Right cardiac atrium (tissue), 5 donors: ENCODE data around the gene LRRC56. TPM values are rescaled to one million over a fixed set of nuclear protein-coding genes. Genes with fewer than 3 reads are reported as not detected.

ENCODE experiments used
- ATAC-seq, 2 donors: fragments of 200-7000 bp; cut with Tn5 transposase; one replicate each; pipeline versions ENCODE4 v1.8.0 to v1.9.1; 2020; ENCODE audit warnings: moderate library complexity in 2 of 2, mild to moderate bottlenecking in 1 of 2
- DNase-seq, 3 donors: peaks; one replicate each; pipeline ENCODE4 v3.0.0-alpha.2; 2020
- H3K27ac ChIP-seq: one replicate; pipeline ENCODE4 v1.5.1; 2013; ENCODE audit warnings: mild to moderate bottlenecking, low read length, control low read depth, moderate library complexity
- H3K27me3 ChIP-seq: one replicate; pipeline ENCODE4 v1.6.1; 2013; ENCODE audit not compliant: control insufficient read depth, insufficient read depth
- H3K4me1 ChIP-seq: one replicate; pipeline ENCODE4 v1.6.1; 2013; ENCODE audit warnings: low read length; ENCODE audit not compliant: control insufficient read depth, insufficient read depth
- H3K4me3 ChIP-seq: one replicate; pipeline ENCODE4 v1.5.1; 2013; ENCODE audit warnings: low read length, control low read depth
- H3K9me3 ChIP-seq: one replicate; pipeline ENCODE4 v1.6.1; 2013; ENCODE audit warnings: low read length; ENCODE audit not compliant: control insufficient read depth
- WGBS: extraction: QIAGEN DNeasy Blood & Tissue Kit; methylation state at CpG from one replicate; pipeline ENCODE4 v1.1.7; 2013; 5-methylcytosine and 5-hydroxymethylcytosine counted together
- intact Hi-C, 4 donors: fragments of 100-400 bp; cut with DNase I; formaldehyde crosslinking; loops; one replicate each; pipeline versions ENCODE4 v1.11.0 to v1.14.0; 2022 to 2023
- microRNA-seq, 2 donors: library from miRNA; unstranded; fragments of <30 nt; microRNA quantifications; one replicate each; pipeline ENCODE4 v1.2.0, GENCODE V29; 2020 to 2021
- polyA plus RNA-seq: library from polyadenylated mRNA; stranded (reverse); fragments of 200-250 nt; gene quantifications from one replicate; pipeline ENCODE4 v1.2.3, GENCODE V29; 2013
- total RNA-seq, 4 donors: library from RNA; stranded (reverse); fragmentation: NEBNext Ultra II Directional; extraction: Animal tissue kit (Norgen Biotek cat#: 25700); gene quantifications; one replicate each; pipeline ENCODE4 v1.2.1, GENCODE V29; 2021
- donor health status: healthy with polysubstance abuse.
- donor health status: DM: no; HTN: yes; CAD: no.
- donor health status: DM: no; HTN: no; CAD: no.
- donor health status: DM: no; HTN: yes; CAD: no; lungs with severe emphysema.
- donor health status: DM: yes; HTN: yes; CAD: no.

The LRRC56 gene
- total and polyA plus RNA-seq, 5 donors, result 0.36 to 0.59 (median 0.46) TPM

GRCh38 chr11:596374-596773, 59.0 kb downstream of the LRRC56 start:
- Histone ChIP-seq H3K4me3 (no peak overlapping the region), H3K27ac (no peak overlapping the region), H3K4me1 (no peaks in the 10 kb centered on the region), H3K27me3 (no peaks in the 10 kb centered on the region), H3K9me3 (no peaks in the 10 kb centered on the region)
- no peak for ATAC-seq
- intact Hi-C loops, result no loop called here
- WGBS, result 87% methylated on average over 10 of the region's 10 CpGs
- peak in 1 of 3 donors; percentile 21 for DNase-seq

DNA sequence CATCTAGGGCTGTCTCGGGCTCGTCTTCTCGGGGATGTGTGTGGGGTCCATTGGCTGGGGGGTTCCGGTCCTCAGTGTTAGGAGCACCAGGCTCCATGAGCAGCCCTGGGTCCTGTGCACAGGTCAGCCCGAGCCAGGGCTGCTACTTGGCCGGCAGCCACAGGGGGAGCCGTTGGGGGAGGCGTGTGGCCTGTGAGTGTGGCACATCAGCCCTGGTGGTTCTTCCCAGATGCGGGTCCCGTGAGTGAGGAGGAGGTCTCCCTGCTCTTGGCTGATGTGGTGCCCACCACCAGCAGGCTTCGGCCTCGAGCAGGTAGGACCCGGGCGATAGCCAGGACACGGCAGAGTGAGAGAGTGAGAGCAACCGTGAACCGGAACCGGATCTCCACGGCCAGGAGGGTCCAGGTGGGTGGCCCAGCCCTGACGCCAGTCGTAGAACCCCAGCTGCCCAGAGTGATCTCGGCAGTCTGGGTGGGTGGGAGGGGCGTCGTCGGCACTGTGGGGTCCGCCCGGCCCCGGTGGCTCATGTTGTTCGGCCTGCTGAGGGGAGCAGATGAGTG, 59.9 kb downstream of the LRRC56 start:
- DNase-seq (peak in 2 of 3 donors; percentile 35 to 63), ATAC-seq (peak; percentile 9 to 13)
- H3K4me1 ChIP-seq, result no peaks in the 10 kb centered on the region
- intact Hi-C loops, result no loop called here
- no peak overlapping the region for H3K4me3 ChIP-seq
- H3K27me3 ChIP-seq, result no peaks in the 10 kb centered on the region
- H3K9me3 ChIP-seq, result no peaks in the 10 kb centered on the region
- no peak overlapping the region for H3K27ac ChIP-seq
- 89% methylated on average over 29 of the region's 29 CpGs for WGBS

- Histone ChIP-seq H3K4me1 (no peaks in the 10 kb centered on the region), H3K9me3 (no peaks in the 10 kb centered on the region), H3K4me3 (no peak overlapping the region), H3K27ac (no peak overlapping the region), H3K27me3 (no peaks in the 10 kb centered on the region)
- WGBS, result 92% methylated on average over 30 of the region's 30 CpGs
- peak in 1 of 3 donors; percentile 43 for DNase-seq
- intact Hi-C loops, result no loop called here
- peak; percentile 9 for ATAC-seq
Observed at GRCh38 chr11:598005-598680, 60.8 kb downstream of the LRRC56 start.

DNA sequence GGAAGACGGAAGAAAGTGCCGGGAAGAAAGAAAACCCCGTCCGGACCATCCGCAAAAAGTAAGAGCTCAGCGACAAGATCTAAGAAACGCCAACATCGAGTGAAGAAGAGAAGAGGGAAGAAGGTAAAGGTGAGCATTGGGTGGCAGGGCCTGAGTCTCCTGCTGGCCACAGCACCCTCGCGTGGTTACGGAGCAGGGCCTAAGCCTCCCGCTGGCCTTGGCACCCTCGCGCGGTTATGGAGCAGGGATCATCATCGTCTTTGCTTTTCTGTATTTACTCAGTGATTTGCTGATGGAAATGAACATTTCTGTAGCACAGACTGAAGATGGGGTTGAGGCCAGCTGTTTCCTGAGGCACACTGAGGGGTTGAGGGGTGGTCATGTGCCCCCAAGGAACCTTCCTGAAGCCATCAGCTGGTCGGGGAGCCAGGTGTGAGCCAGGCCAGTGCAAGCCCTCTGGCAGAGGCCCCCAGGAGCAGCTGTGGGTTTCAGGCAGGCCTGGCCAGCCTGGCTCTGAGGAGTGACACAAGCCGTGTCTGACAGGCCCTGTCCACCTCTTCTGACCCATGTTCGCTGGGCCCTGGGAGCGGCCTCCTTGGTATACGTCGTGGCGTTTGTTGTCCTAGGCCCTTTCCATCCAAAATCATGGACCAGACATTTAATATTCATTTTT, 64.4 kb downstream of the LRRC56 start:
- H3K4me1 ChIP-seq, result peaks cover 2% of the 10 kb centered on the region
- no peak overlapping the region for H3K27ac ChIP-seq
- WGBS, result 94% methylated on average over 23 of the region's 23 CpGs
- no peaks in the 10 kb centered on the region for H3K27me3 ChIP-seq
- H3K9me3 ChIP-seq, result no peaks in the 10 kb centered on the region
- ATAC-seq (no peak), DNase-seq (no peak)
- intact Hi-C loops, result no loop called here
- H3K4me3 ChIP-seq, result no peak overlapping the region

DNA sequence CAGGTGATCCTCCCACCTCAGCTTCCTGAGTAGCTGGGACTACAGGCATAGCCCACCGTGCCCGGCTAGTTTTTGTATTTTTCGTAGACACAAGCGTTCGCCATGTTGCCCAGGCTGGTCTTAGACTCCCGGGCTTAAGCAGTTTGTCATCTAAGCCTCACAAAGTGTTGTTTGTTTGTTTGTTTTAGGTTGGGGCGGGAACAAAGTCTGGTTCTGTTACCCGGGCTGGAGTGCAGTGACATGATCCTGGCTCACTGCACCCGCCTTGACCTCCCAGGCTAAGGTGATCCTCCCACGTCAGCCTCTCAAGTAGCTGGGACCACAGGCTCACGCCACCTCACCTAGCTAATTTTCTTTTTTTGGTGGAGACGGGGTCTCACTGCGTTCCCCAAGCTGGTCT, 65.8 kb downstream of the LRRC56 start:
- H3K27ac ChIP-seq, result no peak overlapping the region
- ATAC-seq, result no peak
- no peak for DNase-seq
- intact Hi-C loops, result no loop called here
- WGBS, result 91% methylated on average over 13 of the region's 13 CpGs
- H3K4me1 ChIP-seq, result peaks cover 2% of the 10 kb centered on the region
- no peaks in the 10 kb centered on the region for H3K27me3 ChIP-seq
- H3K9me3 ChIP-seq, result no peaks in the 10 kb centered on the region
- no peak overlapping the region for H3K4me3 ChIP-seq

Small RNA genes within 50 kb of the gene (microRNA-seq; reads per million reads assigned to microRNA genes)
- 412 to 509 reads per million in 2 donors for gene MIR210

Other genes starting within 250 kb of the LRRC56 start
- gene PGGHG, start 248.4 kb upstream of the LRRC56 start, total RNA-seq, result 10 to 100 TPM in 3 of 4 donors, 1 to 10 TPM in 1; 9.9 to 15.8 (median 11.9) TPM
- 18.7 TPM for gene PGGHG, start 248.4 kb upstream of the LRRC56 start, polyA plus RNA-seq
- not detected for gene IFITM5, start 238.0 kb upstream of the LRRC56 start, total RNA-seq
- not detected for gene IFITM5, start 238.0 kb upstream of the LRRC56 start, polyA plus RNA-seq
- gene IFITM2, start 229.7 kb upstream of the LRRC56 start, total RNA-seq, result 100 to 1,000 TPM; 180 to 290 (median 240) TPM
- 393 TPM for gene IFITM2, start 229.7 kb upstream of the LRRC56 start, polyA plus RNA-seq
- 100 to 1,000 TPM in 3 of 4 donors, 10 to 100 TPM in 1; 85.0 to 169 (median 116) TPM for gene IFITM1, start 223.5 kb upstream of the LRRC56 start, total RNA-seq
- gene IFITM1, start 223.5 kb upstream of the LRRC56 start, polyA plus RNA-seq, result 235 TPM
- 100 to 1,000 TPM; 263 to 569 (median 519) TPM for gene IFITM3, start 216.7 kb upstream of the LRRC56 start, total RNA-seq
- 749 TPM for gene IFITM3, start 216.7 kb upstream of the LRRC56 start, polyA plus RNA-seq
- gene B4GALNT4, start 168.0 kb upstream of the LRRC56 start, total RNA-seq, result 1 to 10 TPM; 1.0 to 1.6 (median 1.3) TPM
- 2.5 TPM for gene B4GALNT4, start 168.0 kb upstream of the LRRC56 start, polyA plus RNA-seq
- gene PKP3, start 143.3 kb upstream of the LRRC56 start, total RNA-seq, result under 1 TPM; 0.26 to 0.88 (median 0.63) TPM
- 0.36 TPM for gene PKP3, start 143.3 kb upstream of the LRRC56 start, polyA plus RNA-seq
- gene SIGIRR, start 122.5 kb upstream of the LRRC56 start, total RNA-seq, result 10 to 100 TPM; 28.6 to 42.4 (median 35.1) TPM
- gene SIGIRR, start 122.5 kb upstream of the LRRC56 start, polyA plus RNA-seq, result 61.8 TPM
- under 1 TPM; 0.14 to 0.46 (median 0.20) TPM for gene ANO9, start 95.5 kb upstream of the LRRC56 start, total RNA-seq
- gene ANO9, start 95.5 kb upstream of the LRRC56 start, polyA plus RNA-seq, result 0.20 TPM
- gene PTDSS2, start 87.2 kb upstream of the LRRC56 start, total RNA-seq, result 10 to 100 TPM; 30.2 to 33.3 (median 30.9) TPM
- 30.7 TPM for gene PTDSS2, start 87.2 kb upstream of the LRRC56 start, polyA plus RNA-seq
- gene RNH1, start 30.3 kb upstream of the LRRC56 start, total RNA-seq, result 100 to 1,000 TPM; 188 to 203 (median 195) TPM
- 162 TPM for gene RNH1, start 30.3 kb upstream of the LRRC56 start, polyA plus RNA-seq
- 10 to 100 TPM; 45.7 to 60.4 (median 49.3) TPM for gene HRAS, start 2.0 kb upstream of the LRRC56 start, total RNA-seq
- gene HRAS, start 2.0 kb upstream of the LRRC56 start, polyA plus RNA-seq, result 64.4 TPM
- gene LMNTD2, start 23.2 kb downstream of the LRRC56 start, total RNA-seq, result 1 to 10 TPM in 2 of 4 donors, under 1 TPM in 2; 0.65 to 1.4 (median 0.83) TPM
- gene LMNTD2, start 23.2 kb downstream of the LRRC56 start, polyA plus RNA-seq, result 0.50 TPM
- gene RASSF7, start 23.4 kb downstream of the LRRC56 start, total RNA-seq, result 1 to 10 TPM; 2.5 to 6.3 (median 3.5) TPM
- 5.3 TPM for gene RASSF7, start 23.4 kb downstream of the LRRC56 start, polyA plus RNA-seq
- gene PHRF1, start 38.9 kb downstream of the LRRC56 start, total RNA-seq, result 10 to 100 TPM; 18.2 to 20.8 (median 20.1) TPM
- gene PHRF1, start 38.9 kb downstream of the LRRC56 start, polyA plus RNA-seq, result 17.0 TPM
- gene IRF7, start 78.4 kb downstream of the LRRC56 start, total RNA-seq, result 10 to 100 TPM in 3 of 4 donors, 1 to 10 TPM in 1; 9.4 to 19.2 (median 13.5) TPM
- 14.8 TPM for gene IRF7, start 78.4 kb downstream of the LRRC56 start, polyA plus RNA-seq
- gene CDHR5, start 87.4 kb downstream of the LRRC56 start, total RNA-seq, result not detected
- 0.02 TPM for gene CDHR5, start 87.4 kb downstream of the LRRC56 start, polyA plus RNA-seq
- 1 to 10 TPM in 2 of 4 donors, under 1 TPM in 1, not detected in 1; 0.79 to 1.2 (median 1.1) TPM for gene SCT, start 89.7 kb downstream of the LRRC56 start, total RNA-seq
- not detected for gene SCT, start 89.7 kb downstream of the LRRC56 start, polyA plus RNA-seq
- 1 to 10 TPM in 1 of 4 donors, under 1 TPM in 2, not detected in 1; 0.26 to 1.0 (median 0.29) TPM for gene DRD4, start 99.7 kb downstream of the LRRC56 start, total RNA-seq
- gene DRD4, start 99.7 kb downstream of the LRRC56 start, polyA plus RNA-seq, result 0.14 TPM
- gene DEAF1, start 157.7 kb downstream of the LRRC56 start, total RNA-seq, result 10 to 100 TPM; 18.2 to 25.2 (median 22.6) TPM
- 17.5 TPM for gene DEAF1, start 157.7 kb downstream of the LRRC56 start, polyA plus RNA-seq
- gene TMEM80, start 158.3 kb downstream of the LRRC56 start, total RNA-seq, result 10 to 100 TPM; 12.6 to 16.4 (median 14.3) TPM
- gene TMEM80, start 158.3 kb downstream of the LRRC56 start, polyA plus RNA-seq, result 17.6 TPM
- gene EPS8L2, start 168.7 kb downstream of the LRRC56 start, total RNA-seq, result 1 to 10 TPM; 5.5 to 8.2 (median 6.3) TPM
- gene EPS8L2, start 168.7 kb downstream of the LRRC56 start, polyA plus RNA-seq, result 3.1 TPM
- gene TALDO1, start 209.9 kb downstream of the LRRC56 start, total RNA-seq, result 10 to 100 TPM; 84.7 to 99.9 (median 94.9) TPM
- gene TALDO1, start 209.9 kb downstream of the LRRC56 start, polyA plus RNA-seq, result 82.3 TPM
- gene GATD1, start 240.0 kb downstream of the LRRC56 start, total RNA-seq, result 10 to 100 TPM; 30.0 to 34.5 (median 30.8) TPM
- 26.7 TPM for gene GATD1, start 240.0 kb downstream of the LRRC56 start, polyA plus RNA-seq